ENCODE data around the gene ANKRD13C.

- TF ChIP-seq EZH2 (IDR thresholded peaks at IDR 0.05; ENCODE audit: low read length, missing control alignments) = no peak
- TF ChIP-seq CTCF (conservative IDR thresholded peaks at IDR 0.05 in 1 of 2, IDR thresholded peaks at IDR 0.05 in 1 of 2; ENCODE audit: low read depth in 1 of 2, low read length in 2 of 2) = no peak
Measured at GRCh38 chr1:70353601-70354331, 756 bp downstream of the ANKRD13C start.

Measured in fibroblast of lung (primary cell).